K562 (cell line): ENCODE data around the gene MPI. TPM values are rescaled to one million over a fixed set of nuclear protein-coding genes. Genes with fewer than 3 reads are reported as not detected.

ENCODE experiments used
- ATAC-seq: fragments of 200-7000 bp; cut with Tn5 transposase; 3 replicates; pipeline ENCODE4 v1.9.1; 2020; ENCODE audit warnings: moderate library complexity
- BruUV-seq: library from RNA; stranded (reverse); fragments of 400-500 nt; replicated peaks from 2 replicates; lab custom pipeline; 2021; lab: Mats Ljungman, UMichigan
- CTCF ChIA-PET: fragments of 300-600 bp; formaldehyde crosslinking; extraction: SDS; loops from one replicate; lab custom pipeline; 2021; ENCODE audit warnings: low intra/inter-chr PET ratio; lab: Yijun Ruan, JAX
- POLR2A ChIA-PET: fragments of 300-600, 350-650 bp; sonication (Branson Sonifier 250); formaldehyde crosslinking; extraction: SDS; loops from one replicate; lab custom pipeline; 2021; ENCODE audit warnings: antibody characterized with exemption, inconsistent platforms; lab: Yijun Ruan, JAX
- DNase-seq, 4 experiments: peaks; one replicate each; pipeline versions ENCODE4 v3.0.0 to v3.0.0-alpha.2; 2011 to 2018; ENCODE audit warnings: low spot score in 3 of 4, mixed read lengths in 3 of 4; ENCODE audit errors: extremely low read depth in 1 of 4
- FAIRE-seq: peaks from 2 replicates; lab custom pipeline; 2011; peaks lifted over from hg19 to GRCh38; lab: Jason Lieb, UNC
- H2AFZ ChIP-seq: 2 replicates; pipeline ENCODE4 v1.6.0; 2011; ENCODE audit warnings: low read depth, low read length, control low read depth, inconsistent platforms
- H3K27ac ChIP-seq: fragments of 200-600 bp; 3 replicates; pipeline ENCODE4 v1.8.0; 2011; ENCODE audit warnings: low read depth, mild to moderate bottlenecking, control low read depth, inconsistent platforms, low read length, moderate library complexity, mixed read lengths; ENCODE audit errors: extremely low read depth
- H3K27me3 ChIP-seq, 2 experiments: fragments of 300-600 bp in 1 of 2; 2 replicates in 1 of 2; 3 replicates in 1 of 2; pipeline versions ENCODE4 v1.6.0 to v1.8.0; 2011; ENCODE audit warnings: inconsistent platforms in 2 of 2, low read length in 2 of 2, mild to moderate bottlenecking in 1 of 2, mixed read lengths in 1 of 2, moderate library complexity in 1 of 2; ENCODE audit not compliant: control insufficient read depth in 2 of 2, insufficient read depth in 2 of 2
- H3K36me3 ChIP-seq: fragments of 300-600 bp; 3 replicates; pipeline ENCODE4 v1.8.0; 2011; ENCODE audit warnings: mild to moderate bottlenecking, low read length, inconsistent platforms; ENCODE audit not compliant: control insufficient read depth, insufficient read depth
- H3K4me1 ChIP-seq, 2 experiments: fragments of 200-600 bp in 1 of 2; replicated peaks in 1 of 2; 2 replicates in 1 of 2; 3 replicates in 1 of 2; pipeline versions ENCODE4 v1.5.1 to v1.8.0; 2011; ENCODE audit warnings: inconsistent platforms in 2 of 2, low read length in 2 of 2, mild to moderate bottlenecking in 1 of 2, mixed read lengths in 1 of 2, moderate library complexity in 1 of 2; ENCODE audit not compliant: control insufficient read depth in 2 of 2, insufficient read depth in 2 of 2
- H3K4me2 ChIP-seq: 2 replicates; pipeline ENCODE4 v1.6.1; 2011; ENCODE audit warnings: low read length, control low read depth, inconsistent platforms, mixed read lengths; ENCODE audit not compliant: insufficient read depth
- H3K4me3 ChIP-seq: fragments of 200-600 bp; sonication (generic), shearing (Covaris generic); 2 replicates; pipeline ENCODE4 v1.5.1; 2016; ENCODE audit warnings: control low read depth, inconsistent platforms
- H3K79me2 ChIP-seq: fragments of 200-600 bp; 3 replicates; pipeline ENCODE4 v1.8.0; 2011; ENCODE audit warnings: low read length, inconsistent platforms; ENCODE audit not compliant: control insufficient read depth, insufficient read depth
- H3K9ac ChIP-seq, 2 experiments: 2 replicates each; pipeline versions ENCODE4 v1.6.0 to v1.6.1; 2011; ENCODE audit warnings: low read depth in 2 of 2, low read length in 2 of 2, control low read depth in 1 of 2, inconsistent platforms in 1 of 2, mild to moderate bottlenecking in 1 of 2, mixed read lengths in 1 of 2; ENCODE audit not compliant: insufficient read depth in 1 of 2
- H3K9me1 ChIP-seq: one replicate; pipeline ENCODE4 v1.6.0; 2011; ENCODE audit warnings: inconsistent platforms, mild to moderate bottlenecking, low read length, moderate library complexity; ENCODE audit not compliant: control insufficient read depth, insufficient read depth
- H3K9me3 ChIP-seq: replicated peaks from 2 replicates; pipeline ENCODE4 v1.5.1; 2011; ENCODE audit warnings: low read depth, low read length, inconsistent platforms; ENCODE audit not compliant: control insufficient read depth, insufficient read depth
- H4K20me1 ChIP-seq: replicated peaks from 2 replicates; pipeline ENCODE4 v1.6.1; 2011; ENCODE audit warnings: low read length, inconsistent platforms, mixed read lengths; ENCODE audit not compliant: control insufficient read depth, insufficient read depth
- CBX5 ChIP-seq: IDR thresholded peaks from 2 replicates; pipeline ENCODE4 v1.6.1; 2014; ENCODE audit warnings: low read depth, borderline replicate concordance
- CREB5 ChIP-seq: fragments of 250-450 bp; sonication (Bioruptor Pico); IDR thresholded peaks from 2 replicates; pipeline ENCODE4 v1.5.0; 2020; ENCODE audit warnings: mild to moderate bottlenecking
- CTBP1 ChIP-seq: fragments of 450-650 bp; IDR thresholded peaks from 2 replicates; pipeline ENCODE4 v1.6.1; 2016; ENCODE audit warnings: borderline replicate concordance
- CXXC5 ChIP-seq: fragments of 250-450 bp; sonication (Bioruptor Pico); IDR thresholded peaks from 2 replicates; pipeline ENCODE4 v1.8.0; 2022; ENCODE audit warnings: inconsistent platforms, mild to moderate bottlenecking, moderate library complexity
- E2F6 ChIP-seq, 2 experiments: IDR thresholded peaks; 2 replicates each; pipeline ENCODE4 v1.6.1; 2011; ENCODE audit warnings: borderline replicate concordance in 1 of 2, control low read depth in 1 of 2, low read depth in 1 of 2, low read length in 1 of 2, mild to moderate bottlenecking in 1 of 2, mixed read lengths in 1 of 2, moderate library complexity in 1 of 2; ENCODE audit not compliant: insufficient read depth in 1 of 2, insufficient read length in 1 of 2, poor library complexity in 1 of 2, severe bottlenecking in 1 of 2; ENCODE audit errors: extremely low read depth in 1 of 2
- GABPB2 ChIP-seq: fragments of 250-450 bp; sonication (Bioruptor Pico); conservative IDR thresholded peaks from 2 replicates; pipeline ENCODE4 v1.5.1; 2021; ENCODE audit warnings: mild to moderate bottlenecking
- HES1 ChIP-seq: fragments of 450-650 bp; IDR thresholded peaks from 2 replicates; pipeline ENCODE4 v1.6.1; 2016; ENCODE audit warnings: low read depth, mild to moderate bottlenecking, moderate library complexity
- HNRNPUL1 ChIP-seq: fragments of 200-400 bp; formaldehyde crosslinking; IDR thresholded peaks from 2 replicates; pipeline ENCODE4 v1.6.1; 2017; ENCODE audit warnings: low read length
- IRF1 ChIP-seq: sonication (generic); formaldehyde crosslinking; IDR thresholded peaks from 2 replicates; pipeline ENCODE4 v1.8.0; 2022; ENCODE audit warnings: missing genetic modification reagents, mild to moderate bottlenecking, borderline replicate concordance
- MAFK ChIP-seq: IDR thresholded peaks from 2 replicates; pipeline ENCODE4 v1.6.1; 2011; ENCODE audit warnings: low read length, improper control_type of control experiment
- MED1 ChIP-seq: sonication (generic); formaldehyde crosslinking; IDR thresholded peaks from 2 replicates; pipeline ENCODE4 v1.8.1; 2023; ENCODE audit warnings: missing genetic modification reagents, borderline replicate concordance
- RBM22 ChIP-seq: fragments of 200-400 bp; formaldehyde crosslinking; IDR thresholded peaks from 2 replicates; pipeline ENCODE4 v1.6.1; 2018; ENCODE audit warnings: low read length, low read depth; ENCODE audit not compliant: poor library complexity, severe bottlenecking
- SP1 ChIP-seq: sonication (generic); formaldehyde crosslinking; IDR thresholded peaks from 2 replicates; pipeline ENCODE4 v1.8.1; 2022; ENCODE audit warnings: mild to moderate bottlenecking, missing genetic modification reagents
- TBP ChIP-seq: optimal IDR thresholded peaks from 2 replicates; pipeline ENCODE3; 2011; ENCODE audit warnings: low read depth, low read length, improper control_type of control experiment
- TRIM28 ChIP-seq: fragments of 450-650 bp; IDR thresholded peaks from 2 replicates; pipeline ENCODE4 v1.6.1; 2017
- ZBED1 ChIP-seq: IDR thresholded peaks from 2 replicates; pipeline ENCODE4 v1.6.1; 2014
- ZNF316 ChIP-seq: fragments of 450-650 bp; IDR thresholded peaks from 2 replicates; pipeline ENCODE4 v1.6.1; 2016
- WGBS: fragments of 100-300 bp; shearing (Covaris generic); methylation state at CpG from one replicate; pipeline ENCODE4 v1.1.6; 2016; ENCODE audit warnings: low coverage, mixed read lengths; ENCODE audit not compliant: insufficient coverage; ENCODE audit errors: missing lambda C conversion rate; 5-methylcytosine and 5-hydroxymethylcytosine counted together
- in situ Hi-C: fragments of 300-500 bp; cut with MboI; formaldehyde crosslinking; loops from 4 replicates; pipeline ENCODE4 v1.15.0; 2018; ENCODE audit warnings: inconsistent platforms, mixed read lengths
- intact Hi-C: fragments of 100-400 bp; cut with micrococcal nuclease; formaldehyde crosslinking; loops from 2 replicates; pipeline ENCODE4 v1.14.2; 2022
- polyA plus RNA-seq, 8 experiments: library from polyadenylated mRNA; depleted of rRNA in 4 of 8; stranded (reverse) in 5 of 8; unstranded in 3 of 8; fragments of >200 nt; fragmentation: Nextera tagmentation in 2 of 8; fragmentation: Illumina TruSeq in 1 of 8; extraction: Ambion mirVana in 2 of 8; extraction: Trizol in 1 of 8; gene quantifications; 2 replicates each; pipeline versions ENCODE4 v1.2.1 to v1.2.3, GENCODE V29; 2011 to 2014; ENCODE audit warnings: inconsistent platforms in 1 of 8, missing spikeins in 1 of 8
- total RNA-seq, 7 experiments: library from RNA; depleted of rRNA in 6 of 7; stranded (reverse); fragments of >200 nt in 6 of 7; fragmentation: Illumina TruSeq in 2 of 7; extraction: Trizol in 2 of 7; gene quantifications; 2 replicates each; pipeline versions ENCODE4 v1.2.1 to v1.2.3, GENCODE V29; 2011 to 2021; ENCODE audit warnings: low replicate concordance in 1 of 7

MPI gene
- total and polyA plus RNA-seq, 9 of the 15 experiments (the other 6 are each of a cell fraction or from before 2014, with no cell fraction given) = 30.7 to 105 (median 40.5) TPM

GRCh38 chr15:74865316-74865715 lies 24.5 kb upstream of the MPI start:
- CTCF ChIA-PET = no interaction called here
- 59% methylated on average over 2 of the region's 2 CpGs for WGBS
- peaks cover 7% of the 10 kb centered on the region for H3K9me1 ChIP-seq
- no peak overlapping the region for H2AFZ ChIP-seq
- in situ Hi-C loops = no loop called here
- FAIRE-seq (no peak), ATAC-seq (no peak), DNase-seq (peak in 1 of 4 experiments; percentile 4)
- H3K9me3 ChIP-seq = no peaks in the 10 kb centered on the region; the same call in 1 of the 2 replicates
- intact Hi-C loops = no loop called here
- BruUV-seq = no TSS peak
- H3K4me3 ChIP-seq = no peak overlapping the region
- H3K36me3 ChIP-seq = peaks cover 38% of the 10 kb centered on the region
- no peaks in the 10 kb centered on the region for H3K27me3 ChIP-seq
- POLR2A ChIA-PET = interaction anchor here (0.6 kb wide), 1 partner anchor 18 kb away, joined by 3 read pairs; no protein-coding TSS in a partner anchor
- no peak overlapping the region for H3K9ac ChIP-seq
- H4K20me1 ChIP-seq = 0 out of 2 replicates have a peak, but pooled peaks cover 5% of the 10 kb centered on the region
- H3K4me1 ChIP-seq = peaks cover 7 to 13% of the 10 kb centered on the region in 2 experiments; a peak in 3 of 5 replicates
- H3K79me2 ChIP-seq = peaks cover 53% of the 10 kb centered on the region
- TF ChIP-seq TBP = no peak
- no peak for TF ChIP-seq HES1
- TF ChIP-seq RBM22 = no peak
- no peak for TF ChIP-seq GABPB2
- TF ChIP-seq MAFK = no peak
- no peak for TF ChIP-seq CXXC5 (CRISPR knock-in tag)
- TF ChIP-seq TRIM28 = no peak
- TF ChIP-seq MED1 (CRISPR knock-in tag) = no peak
- TF ChIP-seq SP1 = no peak
- TF ChIP-seq E2F6 (IDR thresholded peaks at IDR 0.05; ENCODE audit: borderline replicate concordance in 1 of 2, extremely low read depth in 1 of 2, insufficient read depth in 1 of 2, insufficient read length in 1 of 2, low read depth in 1 of 2, low read length in 1 of 2, poor library complexity in 1 of 2, severe bottlenecking in 1 of 2) = no peak
- no peak for TF ChIP-seq CTBP1
- TF ChIP-seq CBX5 = no peak
- TF ChIP-seq CREB5 (CRISPR knock-in tag) = no peak
- TF ChIP-seq ZNF316 = no peak
- TF ChIP-seq HNRNPUL1 = no peak
- no peak for TF ChIP-seq ZBED1
- no peak for TF ChIP-seq IRF1 (CRISPR knock-in tag)
- H3K4me2 ChIP-seq = no peak overlapping the region
- H3K27ac ChIP-seq = no peak overlapping the region
